Ishikawa (cell line): ENCODE measurements around the gene SPRYD4.

Experiments
- CEBPB ChIP-seq: IDR thresholded peaks from 2 replicates; pipeline ENCODE4 v1.6.1; 2012
- CREB1 ChIP-seq: IDR thresholded peaks from 2 replicates; pipeline ENCODE4 v1.6.1; 2012; ENCODE audit warnings: low read depth
- EGR1 ChIP-seq: IDR thresholded peaks from 2 replicates; pipeline ENCODE4 v1.6.1; 2012
- EP300 ChIP-seq: IDR thresholded peaks from 2 replicates; pipeline ENCODE4 v1.6.1; 2012; ENCODE audit warnings: borderline replicate concordance
- FOXM1 ChIP-seq: IDR thresholded peaks from 2 replicates; pipeline ENCODE4 v1.6.1; 2012; ENCODE audit warnings: low read depth, borderline replicate concordance
- NFIC ChIP-seq: IDR thresholded peaks from 2 replicates; pipeline ENCODE4 v1.6.1; 2012
- RAD21 ChIP-seq: IDR thresholded peaks from 2 replicates; pipeline ENCODE4 v1.6.1; 2012; ENCODE audit warnings: low read depth
- TCF12 ChIP-seq: IDR thresholded peaks from 2 replicates; pipeline ENCODE4 v1.6.1; 2012; ENCODE audit warnings: low read depth
- TEAD4 ChIP-seq: IDR thresholded peaks from 2 replicates; pipeline ENCODE4 v1.6.1; 2012
- YY1 ChIP-seq: IDR thresholded peaks from 2 replicates; pipeline ENCODE4 v1.6.1; 2012; ENCODE audit warnings: low read depth
- ZBTB7A ChIP-seq: IDR thresholded peaks from 2 replicates; pipeline ENCODE4 v1.6.1; 2012; ENCODE audit warnings: low read depth
- TF ChIP-seq, protein P1 (sequence below): IDR thresholded peaks from 2 replicates; pipeline ENCODE4 v1.6.1; 2012
- TF ChIP-seq, protein P2 (sequence below): IDR thresholded peaks from 2 replicates; pipeline ENCODE4 v1.6.1; 2012; ENCODE audit warnings: low read depth, mild to moderate bottlenecking

SPRYD4 gene

DNA sequence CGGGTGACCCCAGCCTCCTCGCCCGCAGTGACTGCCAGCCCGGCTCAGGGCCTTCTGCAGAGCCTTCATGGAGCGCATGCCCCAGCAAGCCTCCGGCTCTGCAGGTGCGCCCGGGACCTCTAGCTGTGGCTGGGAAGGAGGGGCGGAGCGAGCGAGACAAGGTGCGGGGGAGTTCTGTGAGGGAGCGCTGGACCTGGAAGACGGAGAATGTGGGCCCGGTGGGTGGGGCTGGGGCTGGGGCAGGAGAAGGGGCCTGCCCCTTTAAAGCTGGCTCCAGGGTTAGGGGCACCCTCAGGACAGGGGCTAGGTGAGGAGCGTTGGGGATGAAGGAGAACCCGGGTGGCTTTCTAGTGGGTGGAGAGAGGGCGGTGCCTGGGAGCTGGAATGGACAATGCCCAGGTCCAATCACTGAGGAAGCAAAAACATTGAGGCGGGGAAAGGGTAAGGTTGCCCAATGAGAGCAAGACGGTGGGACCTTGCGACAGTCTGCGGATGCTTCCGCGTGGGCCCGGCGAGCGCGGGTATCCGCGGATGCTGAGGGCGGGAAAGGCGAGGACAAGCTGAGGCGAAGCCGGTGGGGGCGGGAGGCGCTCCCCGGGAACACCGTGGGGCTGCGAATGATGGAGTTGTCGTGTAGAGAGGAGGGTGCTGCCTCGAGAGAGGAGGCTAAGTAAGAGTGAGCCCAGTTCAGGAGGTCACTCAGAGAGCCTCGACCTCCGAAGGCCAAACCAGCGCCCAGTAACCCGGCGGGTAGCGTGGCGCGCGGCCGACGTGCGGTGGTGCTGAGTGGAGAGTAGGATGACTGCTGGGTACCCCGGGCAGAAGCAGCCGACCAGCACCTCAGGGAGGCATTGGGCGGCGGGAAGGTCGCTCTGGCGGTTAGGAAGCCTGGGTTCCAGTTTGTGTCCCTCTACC, 19.9 kb downstream of the SPRYD4 start, which contains the start of gene GLS2:
Gene GLS2 (minus strand): TSS at position 121 of the 915 bp plus-strand sequence. CDS start 43 bp downstream, at position 78.
- TF ChIP-seq CEBPB (peak; percentile 91), CREB1 (peak; percentile 52; the same call in 1 of the 2 replicates), TEAD4 (peak; percentile 59), EGR1 (peak; percentile 81), TCF12 (peak; percentile 71), EP300 (no peak), FOXM1 (no peak)
- TF ChIP-seq, protein P1, sequence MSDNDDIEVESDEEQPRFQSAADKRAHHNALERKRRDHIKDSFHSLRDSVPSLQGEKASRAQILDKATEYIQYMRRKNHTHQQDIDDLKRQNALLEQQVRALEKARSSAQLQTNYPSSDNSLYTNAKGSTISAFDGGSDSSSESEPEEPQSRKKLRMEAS, result peak; percentile 100
- TF ChIP-seq, protein P2, sequence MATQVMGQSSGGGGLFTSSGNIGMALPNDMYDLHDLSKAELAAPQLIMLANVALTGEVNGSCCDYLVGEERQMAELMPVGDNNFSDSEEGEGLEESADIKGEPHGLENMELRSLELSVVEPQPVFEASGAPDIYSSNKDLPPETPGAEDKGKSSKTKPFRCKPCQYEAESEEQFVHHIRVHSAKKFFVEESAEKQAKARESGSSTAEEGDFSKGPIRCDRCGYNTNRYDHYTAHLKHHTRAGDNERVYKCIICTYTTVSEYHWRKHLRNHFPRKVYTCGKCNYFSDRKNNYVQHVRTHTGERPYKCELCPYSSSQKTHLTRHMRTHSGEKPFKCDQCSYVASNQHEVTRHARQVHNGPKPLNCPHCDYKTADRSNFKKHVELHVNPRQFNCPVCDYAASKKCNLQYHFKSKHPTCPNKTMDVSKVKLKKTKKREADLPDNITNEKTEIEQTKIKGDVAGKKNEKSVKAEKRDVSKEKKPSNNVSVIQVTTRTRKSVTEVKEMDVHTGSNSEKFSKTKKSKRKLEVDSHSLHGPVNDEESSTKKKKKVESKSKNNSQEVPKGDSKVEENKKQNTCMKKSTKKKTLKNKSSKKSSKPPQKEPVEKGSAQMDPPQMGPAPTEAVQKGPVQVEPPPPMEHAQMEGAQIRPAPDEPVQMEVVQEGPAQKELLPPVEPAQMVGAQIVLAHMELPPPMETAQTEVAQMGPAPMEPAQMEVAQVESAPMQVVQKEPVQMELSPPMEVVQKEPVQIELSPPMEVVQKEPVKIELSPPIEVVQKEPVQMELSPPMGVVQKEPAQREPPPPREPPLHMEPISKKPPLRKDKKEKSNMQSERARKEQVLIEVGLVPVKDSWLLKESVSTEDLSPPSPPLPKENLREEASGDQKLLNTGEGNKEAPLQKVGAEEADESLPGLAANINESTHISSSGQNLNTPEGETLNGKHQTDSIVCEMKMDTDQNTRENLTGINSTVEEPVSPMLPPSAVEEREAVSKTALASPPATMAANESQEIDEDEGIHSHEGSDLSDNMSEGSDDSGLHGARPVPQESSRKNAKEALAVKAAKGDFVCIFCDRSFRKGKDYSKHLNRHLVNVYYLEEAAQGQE, result no peak

DNA sequence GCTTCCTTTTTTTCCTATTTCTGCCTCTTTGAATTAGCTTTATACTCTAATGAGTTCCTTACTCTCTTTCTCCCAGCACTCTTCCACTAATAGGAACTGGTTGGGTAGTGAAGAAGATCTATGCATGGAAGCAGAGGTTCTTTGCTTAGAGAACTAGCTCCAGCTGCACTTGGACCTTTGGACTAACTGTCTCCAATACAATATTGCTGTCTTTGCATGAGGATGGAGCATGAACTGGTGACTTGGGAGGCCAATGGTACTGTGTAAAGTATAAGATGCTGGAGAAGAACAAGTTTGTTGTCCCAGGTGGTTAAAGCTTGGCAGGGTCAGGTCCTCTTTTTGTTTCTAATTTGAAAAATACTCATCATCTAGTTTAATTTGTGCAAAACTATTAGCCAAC, 22.0 kb downstream of the SPRYD4 start:
- no peak for TF ChIP-seq EGR1
- TF ChIP-seq, protein P2, result no peak

DNA sequence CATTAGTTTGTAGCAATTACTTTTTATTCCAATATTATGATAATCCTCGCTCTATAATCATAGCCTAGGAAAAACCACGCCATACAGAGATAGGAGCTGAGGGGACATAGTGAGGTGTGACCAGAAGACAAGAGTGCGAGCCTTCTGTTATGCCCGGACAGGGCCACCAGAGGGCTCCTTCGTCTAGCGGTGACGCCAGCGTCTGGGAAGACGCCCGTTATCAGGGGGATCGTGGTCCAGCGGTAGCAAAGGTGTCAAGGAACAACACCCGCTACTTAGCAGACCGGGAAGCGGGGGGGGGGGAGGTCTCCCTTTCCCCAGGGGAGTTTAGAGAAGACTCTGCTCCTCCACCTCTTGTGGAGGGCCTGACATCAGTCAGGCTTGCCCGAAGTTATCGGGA, 28.3 kb downstream of the SPRYD4 start:
- TF ChIP-seq RAD21, result peak; percentile 58

DNA sequence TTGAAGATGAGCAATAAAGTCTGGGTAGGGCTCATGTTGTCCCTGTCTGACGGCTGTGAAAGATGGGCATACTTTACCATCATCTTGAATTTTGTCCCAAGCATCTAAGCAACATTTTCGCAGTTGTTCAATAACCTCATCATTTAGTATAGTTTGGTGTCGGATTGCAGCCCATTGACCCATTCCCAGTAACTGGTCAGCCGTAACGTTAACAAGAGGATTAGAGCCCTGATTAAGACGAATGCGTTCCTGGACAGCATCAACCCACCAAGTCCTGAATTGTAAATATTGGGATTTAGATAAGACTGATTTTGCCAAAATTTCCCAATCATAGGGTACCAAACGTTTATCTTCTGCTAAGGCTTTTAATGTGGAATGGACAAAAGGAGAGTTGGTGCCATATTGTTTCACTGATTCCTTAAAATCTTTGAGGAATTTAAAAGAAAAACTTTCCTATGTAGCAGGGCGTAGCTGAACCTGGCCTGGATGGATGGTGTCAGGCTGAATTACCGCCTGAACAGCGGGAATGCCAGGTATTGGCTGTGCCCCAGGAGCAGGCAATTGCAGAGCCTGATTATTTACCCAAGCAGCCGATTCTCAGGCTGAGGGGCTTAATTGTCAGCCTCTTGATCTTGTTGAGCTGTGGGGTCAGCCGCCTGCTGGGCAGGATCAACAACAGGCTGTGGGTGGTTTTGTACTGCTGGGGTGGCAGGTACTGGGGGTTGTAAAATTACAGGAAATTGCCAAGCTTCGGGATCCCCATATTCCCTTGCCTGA, 29.9 kb downstream of the SPRYD4 start:
- TF ChIP-seq, protein P1, result peak; percentile 48; the same call in 1 of the 2 replicates
- TF ChIP-seq TEAD4, result peak; percentile 49; the same call in 1 of the 2 replicates
- TF ChIP-seq YY1, result 0 out of 2 replicates have a peak, but pooled peaks have one; percentile 6
- TF ChIP-seq TCF12, result peak; percentile 36; the same call in 1 of the 2 replicates
- TF ChIP-seq NFIC, result peak; percentile 68
- peak; percentile 37; the same call in 1 of the 2 replicates for TF ChIP-seq EP300

DNA sequence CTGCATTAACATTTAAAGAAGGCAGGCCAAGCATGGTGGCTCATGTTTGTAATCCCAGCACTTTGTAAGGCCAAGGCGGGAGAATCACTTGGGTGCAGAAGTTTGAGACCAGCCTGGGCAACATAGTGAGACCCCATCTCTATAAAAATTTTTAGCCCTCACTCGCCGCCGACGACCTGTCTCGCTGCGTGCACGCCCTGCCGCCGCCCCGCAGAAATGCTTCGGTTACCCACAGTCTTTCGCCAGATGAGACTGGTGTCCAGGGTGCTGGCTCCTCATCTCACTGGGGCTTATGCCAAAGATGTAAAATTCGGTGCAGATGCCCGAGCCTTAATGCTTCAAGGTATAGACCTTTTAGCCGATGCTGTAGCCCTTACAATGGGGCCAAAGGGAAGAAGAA, 42.4 kb downstream of the SPRYD4 start:
- TF ChIP-seq FOXM1, result no peak
- TF ChIP-seq ZBTB7A, result no peak
- no peak for TF ChIP-seq TCF12
- TF ChIP-seq, protein P2, result no peak
- TF ChIP-seq CREB1, result no peak
- TF ChIP-seq RAD21, result no peak
- TF ChIP-seq, protein P1, result no peak
- TF ChIP-seq CEBPB, result no peak
- no peak for TF ChIP-seq EGR1
- no peak for TF ChIP-seq YY1
- TF ChIP-seq EP300, result no peak
